Stimulated activated naive B cell treated with anti-CD40 and anti-IgM and Interleukin-4, amounts not matched to agents 10 μg/mL and 1 μg/mL and 100 μg/mL, for 72 hours (primary cell): ENCODE results near the gene TBC1D8.

Source experiments
- ATAC-seq, 2 donors: fragments of 150-1000 bp; cut with Tn5 transposase; replicated peaks; 2 replicates each; pipeline ENCODE4 v1.10.0; 2021; ENCODE audit warnings: moderate library complexity in 1 of 2
- DNase-seq: peaks from one replicate; pipeline ENCODE4 v3.0.0; 2021
- H3K27ac Mint-ChIP-seq: one replicate; pipeline ENCODE4 v1.8.0; 2022; ENCODE audit warnings: mild to moderate bottlenecking, mixed read lengths
- H3K27me3 Mint-ChIP-seq, 2 donors: one replicate each; pipeline ENCODE4 v1.8.0; 2022; ENCODE audit warnings: mixed read lengths in 2 of 2
- H3K36me3 Mint-ChIP-seq, 2 donors: one replicate each; pipeline ENCODE4 v1.8.0; 2022; ENCODE audit warnings: mixed read lengths in 2 of 2, mild to moderate bottlenecking in 1 of 2
- H3K4me1 Mint-ChIP-seq, 2 donors: one replicate each; pipeline ENCODE4 v1.8.0; 2022; ENCODE audit warnings: mixed read lengths in 2 of 2, mild to moderate bottlenecking in 1 of 2
- H3K4me3 Mint-ChIP-seq, 2 donors: one replicate each; pipeline ENCODE4 v1.8.0; 2022; ENCODE audit warnings: mild to moderate bottlenecking in 2 of 2, mixed read lengths in 2 of 2, moderate library complexity in 1 of 2
- H3K9me3 Mint-ChIP-seq, 2 donors: one replicate each; pipeline ENCODE4 v1.8.0; 2022; ENCODE audit warnings: mixed read lengths in 2 of 2, mild to moderate bottlenecking in 1 of 2

Gene TBC1D8

GRCh38 chr2:100971221-100971620 lies 180.0 kb downstream of the TBC1D8 start:
- Mint-ChIP-seq H3K4me1 (peaks cover 1 to 3% of the 10 kb centered on the region in 2 donors), H3K4me3 (no peak overlapping the region), H3K36me3 (no peaks in the 10 kb centered on the region), H3K27ac (no peak overlapping the region), H3K27me3 (peaks cover 23 to 46% of the 10 kb centered on the region in 2 donors), H3K9me3 (no peaks in the 10 kb centered on the region)
- ATAC-seq (no peak), DNase-seq (no peak)

DNA sequence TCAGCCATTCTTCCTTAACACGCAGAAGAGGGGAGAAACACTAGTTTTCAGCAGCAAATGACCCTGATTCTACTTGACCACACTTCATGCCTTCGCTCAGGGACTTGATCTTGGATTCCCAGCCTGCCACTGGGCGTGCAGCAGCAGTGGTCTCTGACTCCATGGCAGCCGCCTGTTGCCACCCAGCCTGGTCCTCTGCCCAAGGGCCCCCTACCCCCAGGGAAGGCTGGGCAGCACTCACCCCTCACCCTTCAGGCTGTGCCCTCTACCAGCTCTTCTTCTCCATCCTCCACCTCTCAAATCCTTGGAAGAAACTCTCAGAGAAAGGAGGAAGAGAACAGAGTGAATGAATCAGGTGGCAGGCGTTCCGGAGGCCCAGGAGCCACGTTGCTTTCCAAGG lies 181.2 kb downstream of the TBC1D8 start:
- Mint-ChIP-seq H3K4me1 (no peaks in the 10 kb centered on the region), H3K4me3 (no peak overlapping the region), H3K27me3 (peaks cover 22 to 41% of the 10 kb centered on the region in 2 donors), H3K9me3 (no peaks in the 10 kb centered on the region), H3K27ac (no peak overlapping the region), H3K36me3 (no peaks in the 10 kb centered on the region)
- ATAC-seq (no peak), DNase-seq (no peak)

DNA sequence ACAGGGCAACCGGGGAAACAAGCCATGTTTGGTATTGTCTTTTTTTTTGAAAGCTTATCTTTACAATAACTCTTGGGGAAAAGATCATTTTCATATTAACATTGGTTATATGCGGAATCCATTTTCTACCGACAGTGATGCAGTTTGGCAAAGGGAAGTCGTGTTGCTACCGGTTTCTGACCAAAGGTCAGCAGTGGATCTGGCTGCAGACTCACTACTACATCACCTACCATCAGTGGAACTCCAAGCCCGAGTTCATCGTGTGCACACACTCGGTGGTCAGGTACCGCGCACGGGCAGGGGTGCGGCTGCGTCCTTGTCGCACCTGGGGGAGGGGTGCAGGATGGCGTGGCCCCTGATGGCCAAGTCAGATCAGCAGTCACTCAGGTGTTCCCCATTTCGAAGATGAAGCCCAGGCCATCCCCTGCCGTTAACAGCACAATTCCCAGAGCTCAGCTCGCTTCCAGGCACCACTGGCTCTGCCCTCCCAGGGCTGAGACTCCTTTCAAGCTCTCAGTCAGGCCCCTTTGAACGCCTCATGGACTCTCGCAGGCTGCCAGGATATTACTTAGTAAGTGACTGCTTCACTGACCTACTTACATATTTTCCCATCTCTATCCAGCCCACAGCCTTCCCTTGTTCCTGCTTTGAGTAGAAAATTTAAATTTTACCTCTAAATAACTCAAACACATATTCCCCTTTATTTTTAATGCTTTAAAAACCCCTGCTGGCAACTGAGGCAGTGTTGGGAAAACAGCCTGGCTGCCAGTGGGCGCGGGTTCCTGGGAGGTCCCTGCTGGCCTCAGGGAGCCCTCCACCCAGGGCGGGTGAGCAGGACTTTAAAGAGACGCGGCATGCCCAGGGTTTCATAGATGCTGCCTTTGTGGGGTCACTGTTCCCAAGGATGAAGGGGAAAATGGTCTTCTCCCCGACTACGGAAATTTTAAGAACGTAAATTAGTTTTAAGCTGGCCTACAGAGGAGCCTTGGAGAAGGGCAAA lies 182.7 kb downstream of the TBC1D8 start:
- peaks cover 16 to 35% of the 10 kb centered on the region in 2 donors for H3K27me3 Mint-ChIP-seq
- H3K36me3 Mint-ChIP-seq, result no peaks in the 10 kb centered on the region
- no peak overlapping the region for H3K4me3 Mint-ChIP-seq
- no peaks in the 10 kb centered on the region for H3K9me3 Mint-ChIP-seq
- no peaks in the 10 kb centered on the region for H3K4me1 Mint-ChIP-seq
- H3K27ac Mint-ChIP-seq, result no peak overlapping the region
- no peak for ATAC-seq
- no peak for DNase-seq

- Mint-ChIP-seq H3K27ac (no peak overlapping the region), H3K4me1 (no peaks in the 10 kb centered on the region), H3K4me3 (no peak overlapping the region), H3K9me3 (no peaks in the 10 kb centered on the region), H3K27me3 (peaks cover 14 to 32% of the 10 kb centered on the region in 2 donors), H3K36me3 (no peaks in the 10 kb centered on the region)
- DNase-seq (no peak), ATAC-seq (no peak)
These were observed 183.5 kb downstream of the TBC1D8 start for GRCh38 chr2:100967716-100968115.

GRCh38 chr2:100965596-100965995 lies 185.6 kb downstream of the TBC1D8 start:
- Mint-ChIP-seq H3K27me3 (peaks cover 9 to 13% of the 10 kb centered on the region in 2 donors), H3K36me3 (no peaks in the 10 kb centered on the region), H3K4me1 (no peaks in the 10 kb centered on the region), H3K9me3 (no peaks in the 10 kb centered on the region), H3K27ac (no peak overlapping the region), H3K4me3 (no peak overlapping the region)
- no peak for DNase-seq
- ATAC-seq, result no peak

DNA sequence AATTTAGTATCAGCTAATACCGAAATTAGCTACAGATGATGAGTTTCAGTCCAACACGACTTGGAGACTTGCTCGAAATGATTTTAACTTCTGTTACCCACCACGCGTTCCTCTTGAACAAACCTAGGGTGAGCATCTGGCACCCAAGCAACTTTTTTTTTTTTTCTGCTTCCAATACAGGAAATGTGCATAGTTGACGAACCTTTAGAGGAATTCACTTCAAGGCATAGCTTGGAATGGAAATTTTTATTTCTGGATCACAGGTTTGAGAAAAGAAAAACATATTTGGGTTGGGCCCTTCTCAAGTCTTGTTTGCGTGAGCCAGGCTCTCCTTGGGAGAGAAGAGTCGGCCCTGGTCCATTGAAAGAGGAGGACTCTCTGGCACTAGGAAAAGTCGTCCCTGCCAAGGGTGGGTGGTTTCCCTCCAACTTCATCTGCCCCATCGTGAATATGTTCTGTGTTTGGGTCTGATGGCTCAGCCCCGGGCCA lies 186.5 kb downstream of the TBC1D8 start:
- DNase-seq (no peak), ATAC-seq (no peak)
- H3K4me1 Mint-ChIP-seq, result no peaks in the 10 kb centered on the region
- H3K27me3 Mint-ChIP-seq, result peaks cover 5% of the 10 kb centered on the region in 2 donors
- H3K27ac Mint-ChIP-seq, result no peak overlapping the region
- no peaks in the 10 kb centered on the region for H3K36me3 Mint-ChIP-seq
- no peaks in the 10 kb centered on the region for H3K9me3 Mint-ChIP-seq
- H3K4me3 Mint-ChIP-seq, result no peak overlapping the region

- Mint-ChIP-seq H3K27ac (no peak overlapping the region), H3K4me1 (no peaks in the 10 kb centered on the region)
- ATAC-seq, result no peak
These were observed 187.0 kb downstream of the TBC1D8 start for GRCh38 chr2:100964222-100964621.

GRCh38 chr2:100963026-100963375 lies 188.2 kb downstream of the TBC1D8 start:
- Mint-ChIP-seq H3K27me3 (peaks cover 0 to 3% of the 10 kb centered on the region in 2 donors), H3K4me3 (no peak overlapping the region), H3K9me3 (no peaks in the 10 kb centered on the region)

More at GRCh38 chr2:100964222-100964621, 187.0 kb downstream of the TBC1D8 start:
- Mint-ChIP-seq H3K4me3 (no peak overlapping the region), H3K36me3 (no peaks in the 10 kb centered on the region), H3K27me3 (peaks cover 1% of the 10 kb centered on the region in 2 donors), H3K9me3 (no peaks in the 10 kb centered on the region)
- DNase-seq, result no peak

GRCh38 chr2:100962366-100963025 lies 188.7 kb downstream of the TBC1D8 start:
- Mint-ChIP-seq H3K9me3 (no peaks in the 10 kb centered on the region), H3K27ac (no peak overlapping the region)

More at GRCh38 chr2:100963026-100963375, 188.2 kb downstream of the TBC1D8 start:
- no peak overlapping the region for H3K27ac Mint-ChIP-seq
- H3K36me3 Mint-ChIP-seq, result no peaks in the 10 kb centered on the region
- DNase-seq (no peak), ATAC-seq (no peak)
- H3K4me1 Mint-ChIP-seq, result no peaks in the 10 kb centered on the region

GRCh38 chr2:100960688-100961087 lies 190.5 kb downstream of the TBC1D8 start:
- ATAC-seq, result no peak
- H3K27ac Mint-ChIP-seq, result no peak overlapping the region
- H3K36me3 Mint-ChIP-seq, result no peaks in the 10 kb centered on the region
- H3K4me3 Mint-ChIP-seq, result no peak overlapping the region
- H3K9me3 Mint-ChIP-seq, result no peaks in the 10 kb centered on the region
- no peaks in the 10 kb centered on the region for H3K4me1 Mint-ChIP-seq
- H3K27me3 Mint-ChIP-seq, result peaks cover 11 to 13% of the 10 kb centered on the region in 2 donors
- no peak for DNase-seq

More at GRCh38 chr2:100962366-100963025, 188.7 kb downstream of the TBC1D8 start:
- peaks cover 0 to 3% of the 10 kb centered on the region in 2 donors for H3K27me3 Mint-ChIP-seq
- DNase-seq, result no peak
- no peak overlapping the region for H3K4me3 Mint-ChIP-seq
- H3K4me1 Mint-ChIP-seq, result no peaks in the 10 kb centered on the region
- no peak for ATAC-seq
- H3K36me3 Mint-ChIP-seq, result no peaks in the 10 kb centered on the region

DNA sequence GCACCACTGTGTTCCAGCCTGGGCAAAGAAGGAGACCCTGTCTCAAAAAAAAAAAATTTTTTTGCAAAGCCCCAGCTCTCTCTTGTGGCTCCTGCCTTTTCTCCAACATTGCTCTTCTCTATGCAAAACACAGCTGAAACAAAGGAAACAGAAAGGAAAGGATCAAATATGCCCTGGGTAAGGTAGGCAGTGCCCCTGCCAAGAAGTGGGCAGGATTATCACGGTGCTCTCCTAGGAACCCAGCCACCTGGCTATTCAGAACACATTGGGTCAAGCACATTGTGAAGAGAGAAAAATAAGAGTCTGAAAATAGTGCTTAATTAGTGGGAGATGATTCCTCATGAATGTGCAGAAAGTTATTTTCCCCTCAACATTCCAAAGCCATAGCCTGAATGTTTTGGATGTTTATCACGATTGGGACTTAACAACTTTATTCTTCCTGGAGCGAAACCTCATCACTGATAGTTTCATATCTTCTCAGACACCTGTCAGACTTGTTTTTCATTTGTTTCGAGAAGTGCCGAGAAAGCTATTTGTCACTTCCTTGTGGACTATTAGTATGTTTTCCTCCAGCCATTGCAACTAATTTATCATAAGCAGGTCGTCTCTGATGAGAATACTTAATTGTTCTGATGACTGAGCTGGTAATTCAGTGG lies 191.8 kb downstream of the TBC1D8 start:
- Mint-ChIP-seq H3K4me3 (no peak overlapping the region), H3K4me1 (no peaks in the 10 kb centered on the region), H3K27me3 (peaks cover 11 to 13% of the 10 kb centered on the region in 2 donors)

DNA sequence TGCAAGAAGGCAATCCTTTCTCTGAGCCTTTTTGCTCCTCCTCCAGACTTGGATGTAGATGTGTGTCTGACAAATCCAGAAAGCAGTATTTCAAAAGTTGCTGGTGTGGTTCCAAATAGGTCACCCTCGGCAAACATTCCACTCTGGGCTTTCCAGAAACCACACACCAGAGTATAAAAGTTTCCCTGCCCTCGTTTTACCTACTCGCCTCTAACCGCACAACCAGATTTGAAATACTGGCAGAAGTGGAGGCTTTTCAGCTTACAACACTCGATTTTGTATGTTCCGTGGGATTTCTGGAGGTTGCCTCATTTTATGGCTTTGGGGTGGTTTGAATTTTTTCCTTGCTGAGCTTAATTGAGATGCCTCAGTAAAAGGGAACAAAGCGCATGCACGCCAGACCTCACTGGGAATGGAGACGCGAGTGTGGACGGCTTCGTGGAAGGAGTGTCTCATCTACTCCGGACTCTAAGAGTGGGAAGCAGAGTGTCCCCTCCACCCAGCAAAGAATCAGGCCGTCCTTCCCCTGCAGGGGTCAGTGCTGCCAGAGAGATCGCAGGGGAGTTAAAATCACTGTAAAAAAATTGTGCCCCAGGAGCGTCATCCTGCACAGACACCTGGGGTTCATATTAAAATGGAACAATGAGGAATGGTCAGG lies 193.1 kb downstream of the TBC1D8 start:
- Mint-ChIP-seq H3K4me3 (no peak overlapping the region), H3K27ac (no peak overlapping the region), H3K27me3 (peaks cover 11 to 19% of the 10 kb centered on the region in 2 donors), H3K36me3 (no peaks in the 10 kb centered on the region), H3K9me3 (no peaks in the 10 kb centered on the region), H3K4me1 (no peaks in the 10 kb centered on the region)
- DNase-seq (no peak), ATAC-seq (no peak)

More for the DNA sequence above, 191.8 kb downstream of the TBC1D8 start:
- H3K9me3 Mint-ChIP-seq, result no peaks in the 10 kb centered on the region
- H3K27ac Mint-ChIP-seq, result no peak overlapping the region
- no peak for DNase-seq
- H3K36me3 Mint-ChIP-seq, result no peaks in the 10 kb centered on the region
- ATAC-seq, result no peak
